Measurements from ENCODE around the gene PPIL4. TPM values are rescaled to one million over a fixed set of nuclear protein-coding genes. Genes with fewer than 3 reads are reported as not detected.
"Not testable (repeated sequence)": the region's sequence is repeated elsewhere in the genome, so short reads cannot be mapped to it uniquely, and the experiment has no call there.

PPIL4 gene
- polyA plus RNA-seq, 12 donors: 26.8 to 50.9 (median 35.9) TPM; not detected in 1

- DNase-seq: no peak
Observed at GRCh38 chr6:149544646-149545257, 1.1 kb downstream of the PPIL4 start.

GRCh38 chr6:149541139-149541538 lies 4.7 kb downstream of the PPIL4 start:
- no peak for DNase-seq

- no peak for DNase-seq
Observed at GRCh38 chr6:149534742-149535141, 11.1 kb downstream of the PPIL4 start.

- no peak for DNase-seq
Observed at GRCh38 chr6:149529650-149530049, 16.2 kb downstream of the PPIL4 start.

- no peak for DNase-seq
Observed at GRCh38 chr6:149515494-149515893, 30.3 kb downstream of the PPIL4 start.

- DNase-seq: no peak
Observed at GRCh38 chr6:149513915-149514314, 31.9 kb downstream of the PPIL4 start.

- no peak for DNase-seq
Observed at GRCh38 chr6:149510793-149511512, 34.9 kb downstream of the PPIL4 start.

GRCh38 chr6:149508485-149508884 lies 37.4 kb downstream of the PPIL4 start:
- no peak for DNase-seq

- no peak for DNase-seq
Observed at GRCh38 chr6:149503872-149504271, 42.0 kb downstream of the PPIL4 start.

- DNase-seq: no peak
Observed at GRCh38 chr6:149503276-149503675, 42.6 kb downstream of the PPIL4 start.

- DNase-seq: no peak
Observed at GRCh38 chr6:149501768-149502167, 44.1 kb downstream of the PPIL4 start.

GRCh38 chr6:149501201-149501600 lies 44.6 kb downstream of the PPIL4 start:
- no peak for DNase-seq

GRCh38 chr6:149500096-149500495 lies 45.7 kb downstream of the PPIL4 start:
- no peak for DNase-seq

- DNase-seq: peak; percentile 40
Observed at GRCh38 chr6:149499066-149499465, 46.8 kb downstream of the PPIL4 start.

- DNase-seq: no peak
Observed at GRCh38 chr6:149497365-149497764, 48.5 kb downstream of the PPIL4 start.

- not testable (repeated sequence) for DNase-seq
Observed at GRCh38 chr6:149496597-149496996, 49.2 kb downstream of the PPIL4 start.

GRCh38 chr6:149495349-149496016 lies 50.4 kb downstream of the PPIL4 start:
- not testable (repeated sequence) for DNase-seq

GRCh38 chr6:149494810-149495209 lies 51.0 kb downstream of the PPIL4 start:
- DNase-seq: not testable (repeated sequence)

- no peak for DNase-seq
Observed at GRCh38 chr6:149493761-149494320, 52.0 kb downstream of the PPIL4 start.

- DNase-seq: no peak
Observed at GRCh38 chr6:149492798-149493343, 53.0 kb downstream of the PPIL4 start.

- no peak for DNase-seq
Observed at GRCh38 chr6:149489967-149490366, 55.9 kb downstream of the PPIL4 start.

GRCh38 chr6:149488815-149489214 lies 57.0 kb downstream of the PPIL4 start:
- no peak for DNase-seq

Measured in muscle of arm (tissue), 12 donors.